ENCODE results near the gene TIGD3. TPM values are rescaled to one million over a fixed set of nuclear protein-coding genes. Genes with fewer than 3 reads are reported as not detected.

Gene TIGD3
- total and polyA plus RNA-seq, 2 of the 8 experiments (the other 6 are each of a cell fraction or from before 2014, with no cell fraction given), result 1.1 to 1.3 TPM

DNA sequence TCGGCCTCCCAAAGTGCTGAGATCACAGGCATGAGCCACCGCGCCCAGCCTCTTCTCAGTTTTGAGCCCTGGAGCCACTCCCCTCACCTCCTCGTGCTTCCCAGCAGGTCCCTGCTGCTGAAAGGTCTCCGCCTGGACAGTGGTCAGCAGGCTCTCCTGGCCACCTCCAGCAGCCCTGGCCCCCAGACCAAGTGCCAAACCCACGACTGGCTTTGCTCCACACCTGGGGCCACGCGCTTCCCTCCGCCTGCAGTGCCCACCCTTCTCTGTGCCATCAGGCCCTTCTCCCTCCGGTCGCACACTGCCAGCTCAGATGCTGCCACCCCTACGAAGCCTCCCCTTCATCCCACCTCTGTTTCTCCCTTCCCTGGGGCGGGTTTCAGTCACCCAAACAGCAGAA lies 44.7 kb downstream of the TIGD3 start:
- Histone ChIP-seq H3K18ac (ENCODE audit: extremely low read depth, low read length) (no peak overlapping the region), H3K4me1 (replicated peaks in 1 of 4; ENCODE audit: control insufficient read depth in 3 of 4, insufficient read depth in 4 of 4, low read length in 3 of 4) (no peaks in the 10 kb centered on the region; a peak in 1 of 7 replicates), H4K91ac (replicated peaks; ENCODE audit: insufficient read length, low read length) (no peak overlapping the region), H3K79me1 (ENCODE audit: low read depth, low read length) (0 out of 2 replicates have a peak, but pooled peaks cover 2% of the 10 kb centered on the region), H2BK12ac (ENCODE audit: low read depth, low read length) (no peak overlapping the region), H4K20me1 (replicated peaks in 1 of 2; ENCODE audit: control insufficient read depth in 1 of 2, insufficient read depth in 2 of 2, low read length in 2 of 2) (peaks cover 0 to 6% of the 10 kb centered on the region in 2 experiments), H2AFZ (ENCODE audit: low read length) (no peak overlapping the region), H4K5ac (ENCODE audit: insufficient read length, low read depth, low read length) (no peak overlapping the region), H3K4ac (replicated peaks; ENCODE audit: insufficient read length, low read depth, low read length) (no peak overlapping the region), H3K14ac (ENCODE audit: insufficient read length) (no peak overlapping the region), H2BK120ac (replicated peaks; ENCODE audit: low read depth, low read length) (no peak overlapping the region), H2AK5ac (ENCODE audit: low read depth, low read length) (no peak overlapping the region), H3K56ac (replicated peaks; ENCODE audit: insufficient read length, low read depth, low read length) (no peak overlapping the region), H3K27ac (ENCODE audit: low read depth, low read length) (no peak overlapping the region), H2BK15ac (ENCODE audit: low read length) (no peak overlapping the region), H3K27me3 (replicated peaks in 1 of 4; ENCODE audit: control insufficient read depth in 3 of 4, extremely low read depth in 1 of 4, insufficient read depth in 3 of 4, low read length in 3 of 4) (no peaks in the 10 kb centered on the region), H3K36me3 (ENCODE audit: control insufficient read depth in 2 of 4, insufficient read depth in 4 of 4, low read length in 3 of 4) (peaks cover 0 to 4% (median 0%) of the 10 kb centered on the region in 4 experiments; a peak in 1 of 8 replicates), H2BK20ac (ENCODE audit: low read length) (no peak overlapping the region), H3K79me2 (ENCODE audit: control insufficient read depth in 1 of 2, insufficient read depth in 2 of 2, low read length in 2 of 2) (no peaks in the 10 kb centered on the region), H3K9ac (replicated peaks in 1 of 4; ENCODE audit: extremely low read depth in 1 of 4, low read depth in 3 of 4, low read length in 3 of 4) (no peak overlapping the region), H2BK5ac (ENCODE audit: low read depth, low read length) (no peak overlapping the region), H3K4me2 (ENCODE audit: insufficient read depth in 1 of 2, low read depth in 2 of 2, low read length in 2 of 2) (no peak overlapping the region), H3K23ac (ENCODE audit: insufficient read length) (no peak overlapping the region), H3K23me2 (ENCODE audit: low read depth, low read length) (no peaks in the 10 kb centered on the region), H3K9me3 (ENCODE audit: insufficient read depth in 2 of 2, low read depth in 1 of 2, low read length in 1 of 2) (no peaks in the 10 kb centered on the region), H3K4me3 (ENCODE audit: extremely low read depth in 1 of 4, insufficient read depth in 2 of 4, low read depth in 3 of 4, low read length in 4 of 4) (no peak overlapping the region), H4K8ac (ENCODE audit: extremely low read depth, insufficient read depth, low read length) (peak overlapping the region; percentile 51; the same call in 1 of the 2 replicates)
- ChIA-PET POLR2A (ENCODE audit: partially characterized antibody) (interaction anchor here (1.0 to 17.0 kb wide), 2 partner anchors 23 to 104 kb away, joined by 4 to 202 read pairs; partner anchors contain the start of genes MALAT1 and NEAT1), CTCF (ENCODE audit: partially characterized antibody) (interaction anchor here (0.6 to 2.6 kb wide), 4 partner anchors 17 to 153 kb away, joined by 3 to 23 read pairs (median 3); no protein-coding TSS in a partner anchor)
- FAIRE-seq (no peak), DNase-seq (ENCODE audit: low read depth in 1 of 2, low spot score in 2 of 2) (no peak)
- 94% methylated on average over 13 of the region's 13 CpGs; no CpG with 5 or more reads in 1 of the 2 experiments for WGBS, 2 experiments (ENCODE audit: extremely low coverage in 1 of 2, insufficient coverage in 1 of 2, insufficient read length in 1 of 2, insufficient replicate concordance in 2 of 2, low coverage in 1 of 2, low lambda C conversion rate in 2 of 2, missing lambda C conversion rate in 1 of 2)
- TF ChIP-seq KDM4A (IDR thresholded peaks at IDR 0.05; ENCODE audit: low read depth, low read length, severe bottlenecking) (no peak), ASH2L (IDR thresholded peaks at IDR 0.05; ENCODE audit: low read length) (no peak), EZH2 (IDR thresholded peaks at IDR 0.05; ENCODE audit: low read depth, low read length, severe bottlenecking) (no peak), CEBPB (IDR thresholded peaks at IDR 0.05; ENCODE audit: low read depth, low read length) (no peak), SAP30 (IDR thresholded peaks at IDR 0.05; ENCODE audit: insufficient read depth, insufficient replicate concordance, low read length) (no peak), BRCA1 (IDR thresholded peaks at IDR 0.05; ENCODE audit: low read depth, low read length) (no peak)
- TF ChIP-seq, protein P1, sequence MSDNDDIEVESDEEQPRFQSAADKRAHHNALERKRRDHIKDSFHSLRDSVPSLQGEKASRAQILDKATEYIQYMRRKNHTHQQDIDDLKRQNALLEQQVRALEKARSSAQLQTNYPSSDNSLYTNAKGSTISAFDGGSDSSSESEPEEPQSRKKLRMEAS (IDR thresholded peaks at IDR 0.05), result no peak

All from H1 (cell line).